NB4 (cell line): ENCODE results near the gene SHANK1.

ENCODE experiments used
- DNase-seq: peaks from one replicate; pipeline ENCODE4 v3.0.0; 2010; ENCODE audit warnings: low read depth
- H3K4me3 ChIP-seq: one replicate; pipeline ENCODE4 v1.5.1; 2011; ENCODE audit warnings: mild to moderate bottlenecking, low read depth, low read length, moderate library complexity
- CTCF ChIP-seq: IDR thresholded peaks from one replicate; pipeline ENCODE4 v1.5.1; 2012; ENCODE audit warnings: low read depth, low read length
- MAX ChIP-seq: IDR thresholded peaks from 2 replicates; pipeline ENCODE4 v1.6.1; 2011; ENCODE audit warnings: low read depth, low read length
- MYC ChIP-seq: IDR thresholded peaks from 2 replicates; pipeline ENCODE4 v1.6.1; 2011; ENCODE audit warnings: low read depth, low read length
- POLR2A ChIP-seq: IDR thresholded peaks from 2 replicates; pipeline ENCODE4 v1.6.1; 2011; ENCODE audit warnings: mild to moderate bottlenecking; ENCODE audit not compliant: insufficient read length; ENCODE audit errors: extremely low read depth

The SHANK1 gene

GRCh38 chr19:50739914-50740426 is 20.4 kb upstream of the SHANK1 start:
- H3K4me3 ChIP-seq = peak overlapping the region; percentile 32

GRCh38 chr19:50739132-50739913 is 19.7 kb upstream of the SHANK1 start:
- DNase-seq = peak; percentile 67
- TF ChIP-seq CTCF (no peak), POLR2A (no peak), MAX (no peak), MYC (no peak)

More at GRCh38 chr19:50739914-50740426, 20.4 kb upstream of the SHANK1 start:
- DNase-seq = peak; percentile 93
- no peak for TF ChIP-seq POLR2A

GRCh38 chr19:50736338-50736737 is 16.7 kb upstream of the SHANK1 start:
- TF ChIP-seq POLR2A (no peak), CTCF (no peak), MYC (no peak)
- no peak for DNase-seq
- no peak overlapping the region for H3K4me3 ChIP-seq

More at GRCh38 chr19:50739132-50739913, 19.7 kb upstream of the SHANK1 start:
- peak overlapping the region; percentile 32 for H3K4me3 ChIP-seq

- no peak for DNase-seq
- TF ChIP-seq CTCF (no peak), MAX (no peak), POLR2A (no peak), MYC (no peak)
- H3K4me3 ChIP-seq = no peak overlapping the region
These were observed 16.3 kb upstream of the SHANK1 start for GRCh38 chr19:50735869-50736268.

- no peak overlapping the region for H3K4me3 ChIP-seq
- TF ChIP-seq MYC (no peak), CTCF (no peak), POLR2A (no peak), MAX (no peak)
- DNase-seq = no peak
These were observed 10.3 kb upstream of the SHANK1 start for GRCh38 chr19:50729894-50730293.

GRCh38 chr19:50728084-50728737 is 8.6 kb upstream of the SHANK1 start:
- TF ChIP-seq MAX (peak; percentile 93), MYC (peak; percentile 98), POLR2A (peak; percentile 85), CTCF (no peak)
- DNase-seq = peak; percentile 98
- H3K4me3 ChIP-seq = peak overlapping the region; percentile 28
